ENCODE measurements around the gene ZBTB8B.
"Not testable (repeated sequence)": the region's sequence is repeated elsewhere in the genome, so short reads cannot be mapped to it uniquely, and the experiment has no call there.

ZBTB8B gene

DNA sequence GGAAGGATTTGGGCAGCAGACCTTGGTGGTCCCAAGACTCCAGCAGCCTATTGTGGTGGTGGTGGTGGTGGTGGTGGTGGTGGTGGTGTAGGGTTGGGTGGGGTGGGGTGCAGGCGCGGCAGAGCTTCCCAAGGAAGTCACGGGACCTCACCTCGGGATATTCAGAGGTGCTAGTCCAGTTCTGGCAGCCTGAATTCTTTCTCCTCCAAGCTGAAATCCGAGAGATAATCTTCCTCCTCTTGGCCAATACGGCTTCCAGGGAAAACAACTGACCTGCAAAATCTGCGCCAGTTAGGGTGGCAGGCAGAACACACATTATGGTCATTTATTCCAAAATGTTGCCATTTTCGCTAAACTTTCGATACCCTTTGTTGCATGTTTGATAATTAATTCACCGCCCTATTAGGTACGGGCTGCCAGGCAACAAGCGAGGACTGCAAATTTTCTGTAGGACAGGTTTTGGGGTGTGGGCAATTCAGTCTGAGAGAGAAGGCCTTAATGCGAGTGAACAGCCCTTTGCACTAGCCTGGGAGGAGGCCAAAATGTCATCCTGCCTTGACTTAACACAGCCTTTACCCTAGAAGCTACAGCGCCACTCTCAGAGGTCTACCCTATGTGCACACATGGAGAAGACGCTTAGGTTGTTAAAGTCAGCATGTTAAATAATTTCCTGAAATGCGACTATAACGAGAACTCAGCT, 37.5 kb upstream of the ZBTB8B start:
- H3K4me3 ChIP-seq (ENCODE audit: low read length): no peak overlapping the region

DNA sequence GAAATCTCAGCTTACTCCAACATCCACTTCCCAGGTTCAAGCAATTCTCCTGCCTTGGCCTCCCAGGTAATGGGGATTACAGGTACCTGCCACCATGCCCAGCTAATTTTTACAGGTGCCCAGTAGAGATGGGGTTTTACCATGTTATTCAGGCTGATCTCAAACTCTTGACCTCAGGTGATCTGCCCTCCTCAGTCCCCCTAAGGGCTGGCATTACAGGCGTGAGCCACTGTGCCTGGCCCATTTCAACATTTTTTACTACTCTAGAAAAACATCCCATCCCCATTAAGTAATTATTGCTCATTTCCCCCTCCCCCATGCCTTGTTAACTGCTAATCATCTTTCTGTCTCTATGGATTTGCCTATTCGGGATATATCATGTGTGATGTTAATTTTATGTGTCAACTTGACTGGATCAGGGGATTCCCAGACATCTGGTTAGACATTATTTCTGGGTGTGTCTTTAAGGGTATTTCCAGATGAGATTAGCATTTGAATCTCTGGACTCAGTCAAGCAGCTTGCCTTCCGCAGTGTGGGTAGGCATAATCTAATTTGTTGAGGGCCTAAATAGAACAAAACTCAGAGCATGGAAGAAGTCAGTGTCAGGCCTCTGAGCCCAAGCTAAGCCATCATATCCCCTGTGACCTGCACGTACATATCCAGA, 33.0 kb upstream of the ZBTB8B start:
- Histone ChIP-seq H3K9ac (ENCODE audit: low read length) (no peak overlapping the region), H3K79me2 (ENCODE audit: low read length) (no peaks in the 10 kb centered on the region), H3K4me3 (ENCODE audit: low read length) (no peak overlapping the region), H3K4me2 (ENCODE audit: low read depth, low read length) (no peak overlapping the region), H3K27me3 (replicated peaks; ENCODE audit: insufficient read depth, low read length) (no peaks in the 10 kb centered on the region), H4K20me1 (ENCODE audit: insufficient read depth, low read length) (no peaks in the 10 kb centered on the region), H3K27ac (ENCODE audit: low read length) (no peak overlapping the region), H3K36me3 (replicated peaks; ENCODE audit: insufficient read depth, low read length) (no peaks in the 10 kb centered on the region), H3K9me3 (replicated peaks; ENCODE audit: insufficient read depth, low read length) (no peaks in the 10 kb centered on the region), H3K4me1 (ENCODE audit: low read length) (no peaks in the 10 kb centered on the region), H3F3A (ENCODE audit: insufficient read depth, low read length) (no peaks in the 10 kb centered on the region), H2AFZ (ENCODE audit: low read length) (no peak overlapping the region), H3K9me2 (replicated peaks; ENCODE audit: insufficient read depth, low read length) (no peaks in the 10 kb centered on the region)
- no peak for DNase-seq
- no peak for TF ChIP-seq EZH2 (optimal IDR thresholded peaks at IDR 0.05; ENCODE audit: low read depth, low read length)
- TF ChIP-seq, protein P1, sequence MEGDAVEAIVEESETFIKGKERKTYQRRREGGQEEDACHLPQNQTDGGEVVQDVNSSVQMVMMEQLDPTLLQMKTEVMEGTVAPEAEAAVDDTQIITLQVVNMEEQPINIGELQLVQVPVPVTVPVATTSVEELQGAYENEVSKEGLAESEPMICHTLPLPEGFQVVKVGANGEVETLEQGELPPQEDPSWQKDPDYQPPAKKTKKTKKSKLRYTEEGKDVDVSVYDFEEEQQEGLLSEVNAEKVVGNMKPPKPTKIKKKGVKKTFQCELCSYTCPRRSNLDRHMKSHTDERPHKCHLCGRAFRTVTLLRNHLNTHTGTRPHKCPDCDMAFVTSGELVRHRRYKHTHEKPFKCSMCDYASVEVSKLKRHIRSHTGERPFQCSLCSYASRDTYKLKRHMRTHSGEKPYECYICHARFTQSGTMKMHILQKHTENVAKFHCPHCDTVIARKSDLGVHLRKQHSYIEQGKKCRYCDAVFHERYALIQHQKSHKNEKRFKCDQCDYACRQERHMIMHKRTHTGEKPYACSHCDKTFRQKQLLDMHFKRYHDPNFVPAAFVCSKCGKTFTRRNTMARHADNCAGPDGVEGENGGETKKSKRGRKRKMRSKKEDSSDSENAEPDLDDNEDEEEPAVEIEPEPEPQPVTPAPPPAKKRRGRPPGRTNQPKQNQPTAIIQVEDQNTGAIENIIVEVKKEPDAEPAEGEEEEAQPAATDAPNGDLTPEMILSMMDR (IDR thresholded peaks at IDR 0.05; ENCODE audit: low read length): no peak
- TF ChIP-seq EZH2phosphoT487 (IDR thresholded peaks at IDR 0.05; ENCODE audit: low read length): no peak

More for the DNA sequence above, 37.5 kb upstream of the ZBTB8B start:
- Histone ChIP-seq H4K20me1 (ENCODE audit: insufficient read depth, low read length) (no peaks in the 10 kb centered on the region), H3K9me3 (replicated peaks; ENCODE audit: insufficient read depth, low read length) (no peaks in the 10 kb centered on the region), H3K79me2 (ENCODE audit: low read length) (no peaks in the 10 kb centered on the region), H2AFZ (ENCODE audit: low read length) (no peak overlapping the region), H3K4me2 (ENCODE audit: low read depth, low read length) (no peak overlapping the region), H3K9me2 (replicated peaks; ENCODE audit: insufficient read depth, low read length) (no peaks in the 10 kb centered on the region), H3K27me3 (replicated peaks; ENCODE audit: insufficient read depth, low read length) (no peaks in the 10 kb centered on the region), H3K9ac (ENCODE audit: low read length) (no peak overlapping the region), H3K36me3 (replicated peaks; ENCODE audit: insufficient read depth, low read length) (no peaks in the 10 kb centered on the region), H3K4me1 (ENCODE audit: low read length) (no peaks in the 10 kb centered on the region), H3K27ac (ENCODE audit: low read length) (no peak overlapping the region), H3F3A (ENCODE audit: insufficient read depth, low read length) (no peaks in the 10 kb centered on the region)
- TF ChIP-seq EZH2 (optimal IDR thresholded peaks at IDR 0.05; ENCODE audit: low read depth, low read length): no peak
- no peak for TF ChIP-seq EZH2phosphoT487 (IDR thresholded peaks at IDR 0.05; ENCODE audit: low read length)
- TF ChIP-seq, protein P1 (IDR thresholded peaks at IDR 0.05; ENCODE audit: low read length): no peak
- DNase-seq: no peak

DNA sequence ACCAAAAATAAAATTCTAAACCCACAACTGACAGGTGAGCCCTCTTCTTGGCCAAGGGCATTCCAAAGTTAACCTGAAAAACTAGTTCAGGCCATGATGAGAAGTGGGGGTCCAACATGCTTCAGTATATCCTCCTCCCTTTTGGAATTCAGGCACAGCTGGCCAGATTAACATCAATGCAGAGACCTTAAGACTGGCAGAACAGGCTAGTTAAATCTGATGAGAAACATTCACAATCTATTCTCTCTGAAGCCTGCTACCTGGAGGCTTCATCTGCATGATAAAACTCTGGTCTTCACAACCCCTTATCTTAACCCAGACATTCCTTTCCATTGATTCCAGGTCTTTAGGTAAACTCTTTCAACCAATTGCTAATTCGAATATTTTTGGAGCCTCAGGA, 26.7 kb upstream of the ZBTB8B start:
- no peak for DNase-seq
- Histone ChIP-seq H3K9me2 (replicated peaks; ENCODE audit: insufficient read depth, low read length) (no peaks in the 10 kb centered on the region), H3K9me3 (replicated peaks; ENCODE audit: insufficient read depth, low read length) (no peaks in the 10 kb centered on the region), H3K27me3 (replicated peaks; ENCODE audit: insufficient read depth, low read length) (no peaks in the 10 kb centered on the region), H3F3A (ENCODE audit: insufficient read depth, low read length) (no peaks in the 10 kb centered on the region), H3K27ac (ENCODE audit: low read length) (no peak overlapping the region), H3K4me3 (ENCODE audit: low read length) (no peak overlapping the region), H3K4me2 (ENCODE audit: low read depth, low read length) (no peak overlapping the region), H3K79me2 (ENCODE audit: low read length) (no peaks in the 10 kb centered on the region), H3K4me1 (ENCODE audit: low read length) (no peaks in the 10 kb centered on the region), H4K20me1 (ENCODE audit: insufficient read depth, low read length) (no peaks in the 10 kb centered on the region), H3K36me3 (replicated peaks; ENCODE audit: insufficient read depth, low read length) (no peaks in the 10 kb centered on the region), H3K9ac (ENCODE audit: low read length) (no peak overlapping the region), H2AFZ (ENCODE audit: low read length) (no peak overlapping the region)
- TF ChIP-seq, protein P1 (IDR thresholded peaks at IDR 0.05; ENCODE audit: low read length): no peak
- TF ChIP-seq EZH2 (optimal IDR thresholded peaks at IDR 0.05; ENCODE audit: low read depth, low read length) (no peak), EZH2phosphoT487 (IDR thresholded peaks at IDR 0.05; ENCODE audit: low read length) (no peak)

DNA sequence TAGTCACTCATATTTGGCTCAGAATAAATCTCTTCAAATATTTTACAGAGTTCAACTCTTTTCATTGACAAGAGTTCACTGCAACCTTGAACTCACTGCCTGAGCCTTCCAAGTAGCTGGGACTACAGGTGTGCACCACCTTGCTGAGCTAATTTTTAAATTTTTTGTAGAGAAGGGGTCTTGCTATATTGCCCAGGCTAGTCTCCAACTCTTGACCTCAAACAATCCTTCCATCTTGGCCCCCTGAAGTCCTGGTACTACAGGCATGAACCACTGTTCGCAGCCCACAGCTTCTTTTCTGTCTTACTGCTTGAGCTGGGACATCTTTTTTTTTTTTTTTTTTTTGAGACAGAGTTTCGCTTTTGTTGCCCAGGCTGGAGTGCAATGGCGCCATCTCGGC, 26.1 kb upstream of the ZBTB8B start:
- H3K4me1 ChIP-seq (ENCODE audit: low read length); H4K20me1 ChIP-seq (ENCODE audit: insufficient read depth, low read length); H2AFZ ChIP-seq (ENCODE audit: low read length); H3K27ac ChIP-seq (ENCODE audit: low read length); H3K4me3 ChIP-seq (ENCODE audit: low read length); DNase-seq; H3K36me3 ChIP-seq (replicated peaks; ENCODE audit: insufficient read depth, low read length); H3K9ac ChIP-seq (ENCODE audit: low read length); H3F3A ChIP-seq (ENCODE audit: insufficient read depth, low read length); H3K9me2 ChIP-seq (replicated peaks; ENCODE audit: insufficient read depth, low read length); H3K79me2 ChIP-seq (ENCODE audit: low read length); H3K27me3 ChIP-seq (replicated peaks; ENCODE audit: insufficient read depth, low read length); H3K9me3 ChIP-seq (replicated peaks; ENCODE audit: insufficient read depth, low read length); H3K4me2 ChIP-seq (ENCODE audit: low read depth, low read length): not testable (repeated sequence)

DNA sequence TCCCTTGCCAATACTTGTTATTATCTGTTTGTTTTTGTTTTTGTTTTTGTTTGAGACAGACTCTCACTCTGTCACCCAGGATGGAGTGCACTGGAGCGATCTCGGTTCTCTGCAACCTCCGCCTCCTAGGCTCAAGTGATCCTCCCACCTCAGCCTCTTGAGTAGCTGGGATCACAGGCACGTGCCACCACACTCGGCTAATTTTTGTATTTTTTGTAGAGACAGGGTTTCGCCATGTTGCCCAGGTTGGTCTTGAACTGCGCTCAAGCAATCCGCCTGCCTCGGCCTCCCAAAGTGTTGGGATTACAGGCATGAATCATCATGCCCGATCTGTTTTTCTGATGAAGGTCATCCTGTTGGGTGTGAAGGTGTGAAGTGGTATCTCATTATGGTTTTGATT, 23.4 kb upstream of the ZBTB8B start:
- H4K20me1 ChIP-seq (ENCODE audit: insufficient read depth, low read length); H3K36me3 ChIP-seq (replicated peaks; ENCODE audit: insufficient read depth, low read length); H2AFZ ChIP-seq (ENCODE audit: low read length); H3K9ac ChIP-seq (ENCODE audit: low read length); DNase-seq; H3K9me3 ChIP-seq (replicated peaks; ENCODE audit: insufficient read depth, low read length); H3K27me3 ChIP-seq (replicated peaks; ENCODE audit: insufficient read depth, low read length); H3K9me2 ChIP-seq (replicated peaks; ENCODE audit: insufficient read depth, low read length); H3K4me1 ChIP-seq (ENCODE audit: low read length); H3F3A ChIP-seq (ENCODE audit: insufficient read depth, low read length); H3K27ac ChIP-seq (ENCODE audit: low read length); H3K4me2 ChIP-seq (ENCODE audit: low read depth, low read length); H3K4me3 ChIP-seq (ENCODE audit: low read length); H3K79me2 ChIP-seq (ENCODE audit: low read length): not testable (repeated sequence)
